ENCODE data around the gene EZH2. TPM values are rescaled to one million over a fixed set of nuclear protein-coding genes. Genes with fewer than 3 reads are reported as not detected.

Gene EZH2
- total RNA-seq, 1 donor from 2014 or later, result 49.6 TPM

GRCh38 chr7:148884299-148885022 is 370 bp upstream of the EZH2 start:
- DNase-seq (ENCODE audit: extremely low spot score, unreplicated experiment), result peak; percentile 95
- H3K36me3 Mint-ChIP-seq, result peaks cover 4% of the 10 kb centered on the region
- peak overlapping the region; percentile 89 for H3K27ac Mint-ChIP-seq
- TF ChIP-seq CTCF (conservative IDR thresholded peaks at IDR 0.05), result no peak
- H3K4me3 Mint-ChIP-seq, result peak overlapping the region; percentile 93
- H3K27me3 Mint-ChIP-seq, result no peaks in the 10 kb centered on the region
- peaks cover 10% of the 10 kb centered on the region for H3K4me1 Mint-ChIP-seq (ENCODE audit: unreplicated experiment)
- no peaks in the 10 kb centered on the region for H3K9me3 Mint-ChIP-seq

- H3K27ac Mint-ChIP-seq, result peak overlapping the region; percentile 95
- H3K4me3 Mint-ChIP-seq, result peak overlapping the region; percentile 99
- no peaks in the 10 kb centered on the region for H3K27me3 Mint-ChIP-seq
- H3K4me1 Mint-ChIP-seq (ENCODE audit: unreplicated experiment), result peaks cover 10% of the 10 kb centered on the region
- no peak for TF ChIP-seq CTCF (conservative IDR thresholded peaks at IDR 0.05)
- peak; percentile 74 for DNase-seq (ENCODE audit: extremely low spot score, unreplicated experiment)
- no peaks in the 10 kb centered on the region for H3K9me3 Mint-ChIP-seq
- H3K36me3 Mint-ChIP-seq, result peaks cover 4% of the 10 kb centered on the region
These were observed 634 bp downstream of the EZH2 start for GRCh38 chr7:148883266-148884048.

GRCh38 chr7:148882841-148883265 is 1.2 kb downstream of the EZH2 start:
- H3K4me1 Mint-ChIP-seq (ENCODE audit: unreplicated experiment), result peaks cover 10% of the 10 kb centered on the region
- no peaks in the 10 kb centered on the region for H3K27me3 Mint-ChIP-seq
- peaks cover 4% of the 10 kb centered on the region for H3K36me3 Mint-ChIP-seq
- no peaks in the 10 kb centered on the region for H3K9me3 Mint-ChIP-seq
- TF ChIP-seq CTCF (conservative IDR thresholded peaks at IDR 0.05), result no peak
- H3K4me3 Mint-ChIP-seq, result peak overlapping the region; percentile 99
- H3K27ac Mint-ChIP-seq, result peak overlapping the region; percentile 95
- no peak for DNase-seq (ENCODE audit: extremely low spot score, unreplicated experiment)

GRCh38 chr7:148882192-148882591 is 1.9 kb downstream of the EZH2 start:
- no peaks in the 10 kb centered on the region for H3K9me3 Mint-ChIP-seq
- peak overlapping the region; percentile 76 for H3K4me3 Mint-ChIP-seq
- peaks cover 10% of the 10 kb centered on the region for H3K4me1 Mint-ChIP-seq (ENCODE audit: unreplicated experiment)
- no peak overlapping the region for H3K27ac Mint-ChIP-seq
- peaks cover 9% of the 10 kb centered on the region for H3K36me3 Mint-ChIP-seq
- no peak for DNase-seq (ENCODE audit: extremely low spot score, unreplicated experiment)
- H3K27me3 Mint-ChIP-seq, result no peaks in the 10 kb centered on the region
- no peak for TF ChIP-seq CTCF (conservative IDR thresholded peaks at IDR 0.05)

GRCh38 chr7:148878317-148878716 is 5.8 kb downstream of the EZH2 start:
- Mint-ChIP-seq H3K4me3 (no peak overlapping the region), H3K27me3 (no peaks in the 10 kb centered on the region), H3K36me3 (peaks cover 12% of the 10 kb centered on the region), H3K9me3 (no peaks in the 10 kb centered on the region), H3K27ac (no peak overlapping the region), H3K4me1 (ENCODE audit: unreplicated experiment) (peaks cover 10% of the 10 kb centered on the region)
- DNase-seq (ENCODE audit: extremely low spot score, unreplicated experiment), result no peak
- TF ChIP-seq CTCF (conservative IDR thresholded peaks at IDR 0.05), result no peak

Data from type B pancreatic cell (in vitro differentiated cells).